WTC11 (cell line): ENCODE data around the gene PEX1.
"Not testable (repeated sequence)": the region's sequence is repeated elsewhere in the genome, so short reads cannot be mapped to it uniquely, and the experiment has no call there.

Experiments
- CREB1 ChIP-seq: sonication (generic); formaldehyde crosslinking; IDR thresholded peaks from 2 replicates; pipeline ENCODE4 v1.8.0; 2023; ENCODE audit warnings: mild to moderate bottlenecking, missing genetic modification reagents
- CTCF ChIP-seq: fragments of 200-600 bp; IDR thresholded peaks from 2 replicates; pipeline ENCODE4 v1.8.0; 2022; ENCODE audit warnings: antibody characterized with exemption
- ELF4 ChIP-seq: sonication (generic); formaldehyde crosslinking; IDR thresholded peaks from 2 replicates; pipeline ENCODE4 v1.8.1; 2022; ENCODE audit warnings: low read depth, mild to moderate bottlenecking, moderate library complexity, missing genetic modification reagents
- ESRRA ChIP-seq: sonication (generic); formaldehyde crosslinking; IDR thresholded peaks from 2 replicates; pipeline ENCODE4 v1.8.1; 2022; ENCODE audit warnings: mild to moderate bottlenecking, missing genetic modification reagents, borderline replicate concordance
- ETV6 ChIP-seq: sonication (generic); formaldehyde crosslinking; IDR thresholded peaks from 2 replicates; pipeline ENCODE4 v1.8.1; 2022; ENCODE audit warnings: mild to moderate bottlenecking, missing genetic modification reagents
- IRF2 ChIP-seq: sonication (generic); formaldehyde crosslinking; IDR thresholded peaks from 2 replicates; pipeline ENCODE4 v1.8.0; 2022; ENCODE audit warnings: low read depth, missing genetic modification reagents, borderline replicate concordance
- MAX ChIP-seq: sonication (generic); formaldehyde crosslinking; IDR thresholded peaks from 2 replicates; pipeline ENCODE4 v1.8.0; 2022; ENCODE audit warnings: mild to moderate bottlenecking, missing genetic modification reagents
- PREB ChIP-seq: sonication (generic); formaldehyde crosslinking; IDR thresholded peaks from 2 replicates; pipeline ENCODE4 v1.8.1; 2022; ENCODE audit warnings: mild to moderate bottlenecking, missing genetic modification reagents, moderate library complexity, borderline replicate concordance
- TCF7 ChIP-seq: sonication (generic); formaldehyde crosslinking; IDR thresholded peaks from 2 replicates; pipeline ENCODE4 v1.8.0; 2022; ENCODE audit warnings: mild to moderate bottlenecking, low read depth, missing genetic modification reagents, moderate library complexity
- ZBTB43 ChIP-seq: sonication (generic); formaldehyde crosslinking; IDR thresholded peaks from 2 replicates; pipeline ENCODE4 v1.8.1; 2023; ENCODE audit warnings: mild to moderate bottlenecking, missing genetic modification reagents
- ZNF121 ChIP-seq: sonication (generic); formaldehyde crosslinking; IDR thresholded peaks from 2 replicates; pipeline ENCODE4 v1.8.0; 2023; ENCODE audit warnings: missing genetic modification reagents
- ZNF512 ChIP-seq: sonication (generic); formaldehyde crosslinking; IDR thresholded peaks from 2 replicates; pipeline ENCODE4 v1.8.1; 2022; ENCODE audit warnings: missing genetic modification reagents, borderline replicate concordance

- not testable (repeated sequence) for TF ChIP-seq PREB (CRISPR knock-in tag); CTCF; ZBTB43 (CRISPR knock-in tag); ETV6 (CRISPR knock-in tag); MAX (CRISPR knock-in tag); IRF2 (CRISPR knock-in tag); ESRRA (CRISPR knock-in tag); ZNF512 (CRISPR knock-in tag); ELF4 (CRISPR knock-in tag); CREB1; ZNF121 (CRISPR knock-in tag); TCF7 (CRISPR knock-in tag)
These were observed 16.8 kb upstream of the PEX1 start for GRCh38 chr7:92545116-92545515.
